NT2/D1 (cell line): ENCODE measurements around the gene CTRL.

Source experiments
- SUZ12 ChIP-seq: IDR thresholded peaks from 2 replicates; pipeline ENCODE4 v1.6.1; 2011; ENCODE audit not compliant: insufficient read length, insufficient read depth; ENCODE audit errors: extremely low read depth
- YY1 ChIP-seq: IDR thresholded peaks from 2 replicates; pipeline ENCODE4 v1.6.1; 2011; ENCODE audit not compliant: insufficient read length, insufficient read depth
- ZNF274 ChIP-seq: IDR thresholded peaks from 2 replicates; pipeline ENCODE4 v1.6.1; 2011; ENCODE audit warnings: mild to moderate bottlenecking, low read depth, low read length

- TF ChIP-seq ZNF274 (no peak), YY1 (no peak), SUZ12 (no peak)
Measured at GRCh38 chr16:67934306-67935100, 2.8 kb upstream of the CTRL start.
